GM19452 (cell line): ENCODE data around the gene KATNB1.
"Not testable (repeated sequence)": the region's sequence is repeated elsewhere in the genome, so short reads cannot be mapped to it uniquely, and the experiment has no call there.

Experiments
- ATAC-seq: cut with Tn5 transposase; IDR thresholded peaks from one replicate; pipeline ENCODE4 v1.9.1; 2021; ENCODE audit not compliant: unreplicated experiment

KATNB1 gene

DNA sequence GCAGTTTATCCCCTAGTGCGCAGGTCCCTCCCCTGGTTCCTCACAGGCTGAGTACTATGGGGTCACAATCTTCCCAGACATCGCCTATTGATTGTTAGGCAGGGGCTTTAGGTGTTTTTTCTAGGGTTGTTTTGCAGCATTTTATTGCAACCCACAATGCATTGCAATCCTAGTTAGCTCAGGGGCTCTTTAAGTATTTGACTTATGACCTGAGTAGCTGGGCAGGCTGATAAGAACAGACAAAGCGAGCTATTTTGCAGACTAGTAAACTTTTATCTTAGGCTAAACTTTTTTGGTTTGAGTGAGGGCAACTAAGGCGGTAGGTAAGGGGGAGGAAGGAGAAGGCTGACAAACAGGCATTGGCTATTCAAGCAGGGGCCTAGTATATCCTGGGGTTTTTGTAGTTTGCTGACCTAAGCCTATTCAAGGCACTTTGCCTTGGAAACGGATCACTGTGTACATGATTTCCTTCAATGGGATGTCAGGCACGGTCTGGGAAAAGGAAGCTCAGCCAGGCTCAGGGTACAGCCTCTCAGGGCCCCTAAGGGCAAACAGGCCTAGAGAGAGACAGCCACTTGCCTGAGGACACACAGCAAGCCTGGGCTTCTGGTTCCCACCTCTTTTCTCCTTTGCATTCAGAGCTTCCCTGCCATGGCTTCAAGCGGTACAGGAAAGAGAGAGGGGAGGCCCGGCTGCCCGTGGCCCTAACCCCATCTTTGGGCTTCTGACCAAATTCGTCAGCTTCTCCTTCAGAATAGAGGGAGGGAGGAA is 34.6 kb upstream of the KATNB1 start:
- ATAC-seq = no peak

DNA sequence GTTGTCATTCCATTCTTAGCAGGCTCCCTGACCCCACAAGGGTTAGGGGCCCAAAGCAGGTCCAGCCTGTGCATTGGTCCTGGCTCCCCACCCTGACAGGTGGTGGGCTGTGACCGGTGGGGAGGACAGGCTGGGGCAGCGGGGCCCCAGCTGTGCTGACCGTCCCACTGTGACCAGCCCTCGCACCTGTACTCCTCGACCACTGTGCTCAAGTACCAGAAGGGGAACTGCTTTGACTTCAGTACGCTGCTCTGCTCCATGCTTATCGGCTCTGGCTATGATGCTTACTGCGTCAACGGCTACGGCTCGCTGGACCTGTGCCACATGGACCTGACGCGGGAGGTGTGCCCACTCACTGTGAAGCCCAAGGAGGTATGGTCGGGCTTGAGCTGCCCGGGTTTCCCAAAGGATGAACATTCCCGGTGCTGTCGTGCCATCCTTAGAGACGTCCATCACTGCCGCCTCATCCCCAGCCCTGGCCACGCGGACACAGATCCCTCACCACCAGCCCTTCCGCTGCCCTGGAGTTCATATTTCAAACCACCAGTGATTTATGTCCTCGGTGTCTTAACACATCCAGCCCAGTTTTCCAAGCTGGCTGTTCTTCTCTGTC is 33.7 kb upstream of the KATNB1 start:
- ATAC-seq = no peak

GRCh38 chr16:57703416-57704010 is 32.1 kb upstream of the KATNB1 start:
- ATAC-seq = no peak

- ATAC-seq = no peak
These were observed 31.3 kb upstream of the KATNB1 start for GRCh38 chr16:57704011-57704904.

- no peak for ATAC-seq
These were observed 30.4 kb upstream of the KATNB1 start for GRCh38 chr16:57704905-57705852.

DNA sequence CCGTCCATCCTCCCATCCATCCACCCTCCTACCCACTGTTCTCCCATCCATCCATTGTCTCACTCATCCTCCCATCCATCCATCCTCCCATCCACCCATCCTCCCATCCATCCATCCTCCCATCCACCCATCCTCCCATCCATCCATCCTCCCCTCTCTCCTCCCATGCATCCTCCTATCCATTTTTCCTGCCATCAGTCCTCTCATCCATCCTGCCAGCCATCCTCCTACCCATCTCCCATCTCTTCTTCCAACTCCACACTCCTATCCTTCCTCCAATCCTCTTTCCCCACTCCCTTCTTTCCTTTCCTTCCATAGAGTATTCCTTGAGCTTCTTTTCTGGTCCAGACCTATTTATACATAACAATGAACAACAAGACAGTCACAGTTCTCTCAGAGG is 28.9 kb upstream of the KATNB1 start:
- no peak for ATAC-seq

DNA sequence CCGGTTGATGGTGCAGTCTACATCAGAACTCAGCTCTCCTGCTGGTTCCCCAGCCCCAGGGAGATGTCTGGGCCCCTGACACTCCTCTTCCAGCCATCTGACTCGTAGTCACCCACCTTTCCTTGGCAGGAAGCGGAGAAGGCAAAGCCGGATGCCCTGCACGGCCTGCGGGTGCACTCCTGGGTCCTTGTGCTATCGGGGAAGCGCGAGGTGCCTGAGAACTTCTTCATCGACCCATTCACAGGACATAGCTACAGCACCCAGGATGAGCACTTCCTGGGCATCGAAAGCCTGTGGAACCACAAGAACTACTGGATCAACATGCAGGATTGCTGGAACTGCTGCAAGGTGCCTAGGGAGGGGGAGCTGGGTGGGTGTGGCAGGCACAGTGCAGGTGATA is 28.2 kb upstream of the KATNB1 start:
- ATAC-seq = no peak

DNA sequence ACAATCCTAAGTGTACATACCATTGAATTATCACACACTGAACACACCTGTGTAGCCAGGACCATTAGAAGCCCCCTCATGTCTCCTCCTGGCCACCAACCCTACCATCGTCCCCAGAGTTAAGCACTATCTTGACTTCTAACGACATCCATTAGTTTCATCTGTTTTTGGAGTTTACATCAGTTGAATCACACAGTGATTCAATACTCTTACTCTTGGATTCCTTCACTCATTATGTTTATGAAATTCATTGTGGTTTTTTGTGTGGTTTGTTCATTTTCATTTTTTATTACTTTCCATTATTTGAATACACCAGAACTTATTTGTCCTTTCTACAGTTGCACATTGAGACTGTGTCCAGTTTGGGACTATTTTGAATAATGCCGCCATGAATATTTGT is 27.4 kb upstream of the KATNB1 start:
- ATAC-seq = no peak

- no peak for ATAC-seq
These were observed 25.9 kb upstream of the KATNB1 start for GRCh38 chr16:57709663-57710062.

DNA sequence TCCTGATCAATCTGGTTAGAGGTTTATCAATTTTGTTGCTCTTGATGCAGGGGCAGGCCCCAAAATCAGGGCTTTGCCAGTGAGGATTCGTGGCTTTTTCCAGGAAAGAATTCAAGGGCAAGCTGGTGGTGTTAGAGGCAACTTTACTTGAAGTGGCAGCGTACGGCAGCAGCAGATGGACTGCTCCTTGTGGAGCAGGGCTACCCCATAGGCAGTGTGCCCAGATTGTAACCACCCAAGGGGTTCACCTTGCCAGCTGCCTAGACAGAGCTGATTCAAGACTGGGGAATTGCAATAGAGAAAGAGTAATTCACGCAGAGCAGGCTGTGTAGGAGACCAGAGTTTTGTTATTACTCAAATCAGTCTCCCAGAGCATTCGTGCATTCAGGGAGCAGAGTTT is 24.2 kb upstream of the KATNB1 start:
- ATAC-seq = no peak

DNA sequence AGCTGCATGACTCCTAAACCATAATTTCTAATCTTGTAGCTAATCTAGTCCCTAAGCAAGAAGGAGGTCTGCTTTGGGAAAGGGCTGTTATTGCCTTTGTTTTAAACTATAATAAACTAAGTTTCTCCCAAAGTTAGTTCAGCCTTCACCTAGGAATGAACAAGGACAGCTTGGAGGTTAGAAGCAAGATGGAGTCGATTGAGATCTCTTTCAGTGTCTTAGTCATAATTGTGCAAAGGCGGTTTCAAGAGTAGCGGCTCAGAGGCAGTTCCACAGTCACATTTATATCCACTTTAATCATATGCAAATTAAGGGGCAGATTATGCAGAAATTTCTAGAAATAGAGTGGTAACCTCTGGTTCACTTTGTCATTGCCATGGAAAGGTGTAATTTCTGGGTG is 23.6 kb upstream of the KATNB1 start:
- no peak for ATAC-seq

GRCh38 chr16:57712569-57712968 is 23.0 kb upstream of the KATNB1 start:
- ATAC-seq = not testable (repeated sequence)

- no peak for ATAC-seq
These were observed 22.0 kb upstream of the KATNB1 start for GRCh38 chr16:57713596-57713995.

GRCh38 chr16:57714047-57714446 is 21.5 kb upstream of the KATNB1 start:
- ATAC-seq = no peak

DNA sequence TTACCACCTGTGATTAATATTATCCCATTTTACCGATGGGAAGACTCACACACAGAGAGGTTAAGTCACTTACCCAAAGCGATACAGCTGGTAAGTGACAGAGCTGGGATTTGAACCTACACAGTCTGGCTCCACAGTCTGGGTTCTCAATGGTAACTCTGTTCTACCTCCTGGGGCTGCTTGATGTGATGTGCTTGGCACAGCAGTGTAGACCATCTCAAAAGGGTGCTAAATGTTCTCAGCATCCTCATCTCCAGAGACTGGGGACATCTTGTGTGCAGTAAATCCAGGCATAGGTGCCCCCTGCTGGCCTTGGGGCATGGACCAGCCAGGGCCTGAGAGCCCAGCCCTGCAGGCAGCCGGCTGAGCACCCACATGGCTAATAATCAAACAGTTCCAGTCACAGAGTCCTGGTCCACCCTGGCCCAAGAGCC is 15.4 kb upstream of the KATNB1 start:
- no peak for ATAC-seq

DNA sequence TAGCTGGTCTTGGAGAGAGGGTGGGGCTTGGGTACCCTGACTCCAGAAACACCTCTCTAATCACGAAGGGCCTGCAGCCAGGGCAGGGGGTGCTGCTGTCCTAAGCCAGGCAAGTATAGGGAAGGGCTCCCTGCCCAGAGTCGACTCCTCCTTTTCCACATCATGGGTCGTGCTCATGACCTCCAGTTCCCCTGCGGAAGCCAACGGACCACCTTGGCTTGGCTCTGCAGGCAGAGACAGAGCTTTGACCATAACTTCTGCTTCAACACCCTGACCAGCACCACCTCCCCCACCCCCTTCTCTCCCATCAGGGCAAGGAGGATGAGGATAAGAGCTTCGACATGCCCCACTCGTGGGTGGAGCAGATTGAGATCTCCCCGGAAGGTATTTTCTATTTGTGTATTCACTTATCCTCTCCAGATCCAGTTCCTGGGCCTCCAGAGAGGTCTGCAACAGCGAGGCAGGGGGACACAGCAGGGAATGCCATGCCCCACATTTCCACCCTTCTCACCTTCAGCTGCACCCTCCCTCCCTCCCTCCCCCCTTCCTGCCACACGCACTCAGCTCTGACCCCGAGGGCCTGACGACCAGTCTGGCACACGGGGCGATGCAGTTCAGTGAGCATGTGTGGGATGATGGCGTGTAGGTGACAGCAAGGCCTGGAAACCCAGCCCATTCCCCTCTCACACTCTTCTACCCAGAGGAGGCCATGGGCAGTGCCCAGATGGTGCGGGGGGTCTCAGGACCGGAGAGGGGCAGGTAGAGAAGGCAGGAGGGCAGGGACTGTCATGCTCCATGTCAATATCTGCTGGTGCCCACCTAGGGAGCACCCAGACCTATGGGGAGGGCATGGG is 14.0 kb upstream of the KATNB1 start:
- ATAC-seq = no peak

DNA sequence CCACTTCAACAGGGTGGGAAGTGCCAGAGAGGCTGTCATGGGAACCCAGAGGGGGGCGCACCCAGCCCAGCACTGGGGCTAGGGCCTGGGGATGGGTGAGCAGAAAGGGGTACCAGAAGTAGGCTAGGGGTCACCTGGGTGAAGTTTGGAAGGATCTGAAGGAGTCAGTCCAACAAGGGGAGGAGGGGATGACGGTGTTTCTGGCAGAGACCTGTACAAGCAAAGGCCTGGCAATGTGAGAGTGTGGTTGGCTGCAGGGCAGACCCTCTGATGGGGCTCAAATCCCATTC is 13.4 kb upstream of the KATNB1 start:
- ATAC-seq = no peak

GRCh38 chr16:57722651-57723050 is 12.9 kb upstream of the KATNB1 start:
- no peak for ATAC-seq

DNA sequence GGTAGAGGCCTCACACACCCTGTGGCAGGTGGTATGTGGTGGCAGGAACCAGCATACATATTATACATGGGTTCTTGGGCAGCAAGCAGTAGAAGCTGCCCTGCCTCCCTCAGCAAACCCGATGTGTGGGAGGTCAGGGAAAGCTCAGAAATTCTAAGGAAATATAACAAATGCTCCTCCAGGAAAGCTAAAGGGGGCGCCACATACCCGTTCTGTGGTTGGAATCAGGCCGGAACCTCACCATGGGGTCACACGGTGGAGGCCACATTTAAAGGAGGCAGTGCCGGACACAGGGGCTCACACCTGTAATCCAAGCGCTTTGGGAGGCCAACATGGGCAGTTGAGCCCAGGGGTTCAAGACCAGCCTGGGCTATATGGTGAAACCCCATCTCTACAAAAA is 12.4 kb upstream of the KATNB1 start:
- no peak for ATAC-seq

DNA sequence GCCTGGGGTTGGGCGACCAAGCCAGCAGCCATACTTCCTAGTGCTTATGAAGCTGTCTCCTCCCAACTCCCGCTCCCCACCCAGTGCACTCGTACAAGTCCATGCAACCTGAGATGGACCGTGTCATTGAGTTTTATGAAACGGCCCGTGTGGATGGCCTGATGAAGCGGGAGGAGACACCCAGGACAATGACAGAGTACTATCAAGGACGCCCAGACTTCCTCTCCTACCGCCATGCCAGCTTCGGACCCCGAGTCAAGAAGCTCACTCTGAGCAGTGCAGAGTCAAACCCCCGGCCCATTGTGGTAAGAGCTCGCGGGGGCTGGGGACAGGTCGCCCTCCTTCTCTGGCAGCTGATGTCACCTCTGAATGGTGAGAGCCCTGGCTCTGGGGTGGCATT is 11.0 kb upstream of the KATNB1 start:
- no peak for ATAC-seq
